OCI-LY1 (cell line): ENCODE results near the gene SLC36A2.

ENCODE experiments used
- EZH2 ChIP-seq: fragments of 200-600 bp; sonication (generic), shearing (Covaris generic); IDR thresholded peaks from 2 replicates; pipeline ENCODE4 v1.8.0; 2017; ENCODE audit warnings: borderline replicate concordance, mixed run types, mild to moderate bottlenecking, antibody characterized with exemption, low read length, moderate library complexity, mixed read lengths
- TF ChIP-seq, protein P1 (sequence below): fragments of 200-600 bp; sonication (generic), shearing (Covaris generic); IDR thresholded peaks from 2 replicates; pipeline ENCODE4 v1.5.1; 2017; ENCODE audit warnings: mild to moderate bottlenecking, antibody characterized with exemption, low read length, moderate library complexity, mixed read lengths

DNA sequence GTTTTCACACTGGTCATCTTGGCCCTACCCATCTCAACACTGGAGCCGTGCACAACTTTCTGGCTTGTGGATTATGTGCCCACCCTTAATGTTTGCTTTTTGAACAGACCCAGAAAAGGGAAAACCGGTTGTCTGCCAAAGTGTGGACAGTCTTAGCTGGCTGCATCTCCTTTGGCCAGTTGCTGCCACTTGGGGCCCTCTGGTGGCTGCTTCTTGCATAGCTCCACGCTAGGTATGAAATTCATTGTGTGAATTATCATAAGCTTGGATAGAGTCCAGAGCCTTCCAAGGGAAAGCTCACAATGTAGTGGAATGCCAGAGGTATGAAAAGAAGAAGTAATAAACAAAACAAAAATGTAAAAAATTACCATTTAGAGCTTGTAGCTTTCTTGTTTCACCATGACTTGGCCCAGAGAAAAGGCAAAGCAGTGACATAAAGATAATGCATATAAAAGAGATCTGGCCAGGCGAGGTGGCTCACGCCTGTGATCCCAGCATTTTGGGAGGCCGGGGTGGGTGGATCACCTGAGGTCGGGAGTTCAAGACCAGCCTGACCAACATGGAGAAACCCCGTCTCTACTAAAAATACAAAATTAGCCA lies 31.3 kb downstream of the SLC36A2 start:
- TF ChIP-seq, protein P1, sequence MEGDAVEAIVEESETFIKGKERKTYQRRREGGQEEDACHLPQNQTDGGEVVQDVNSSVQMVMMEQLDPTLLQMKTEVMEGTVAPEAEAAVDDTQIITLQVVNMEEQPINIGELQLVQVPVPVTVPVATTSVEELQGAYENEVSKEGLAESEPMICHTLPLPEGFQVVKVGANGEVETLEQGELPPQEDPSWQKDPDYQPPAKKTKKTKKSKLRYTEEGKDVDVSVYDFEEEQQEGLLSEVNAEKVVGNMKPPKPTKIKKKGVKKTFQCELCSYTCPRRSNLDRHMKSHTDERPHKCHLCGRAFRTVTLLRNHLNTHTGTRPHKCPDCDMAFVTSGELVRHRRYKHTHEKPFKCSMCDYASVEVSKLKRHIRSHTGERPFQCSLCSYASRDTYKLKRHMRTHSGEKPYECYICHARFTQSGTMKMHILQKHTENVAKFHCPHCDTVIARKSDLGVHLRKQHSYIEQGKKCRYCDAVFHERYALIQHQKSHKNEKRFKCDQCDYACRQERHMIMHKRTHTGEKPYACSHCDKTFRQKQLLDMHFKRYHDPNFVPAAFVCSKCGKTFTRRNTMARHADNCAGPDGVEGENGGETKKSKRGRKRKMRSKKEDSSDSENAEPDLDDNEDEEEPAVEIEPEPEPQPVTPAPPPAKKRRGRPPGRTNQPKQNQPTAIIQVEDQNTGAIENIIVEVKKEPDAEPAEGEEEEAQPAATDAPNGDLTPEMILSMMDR, result peak; percentile 96
- TF ChIP-seq EZH2, result no peak
